Naive B cell (primary cell): ENCODE measurements around the gene CDK5RAP3. TPM values are rescaled to one million over a fixed set of nuclear protein-coding genes. Genes with fewer than 3 reads are reported as not detected.

Experiments
- ATAC-seq, 2 donors: fragments of 150-1000 bp; cut with Tn5 transposase; 2 replicates each; pipeline ENCODE4 v1.10.0; 2021; ENCODE audit warnings: low read depth in 2 of 2, mild to moderate bottlenecking in 2 of 2, moderate library complexity in 2 of 2
- DNase-seq: peaks from one replicate; pipeline ENCODE4 v3.0.0; 2022
- H3K27ac Mint-ChIP-seq, 6 donors: one replicate each; pipeline ENCODE4 v1.8.0; 2020 to 2022; ENCODE audit warnings: mild to moderate bottlenecking in 6 of 6, mixed read lengths in 6 of 6, moderate library complexity in 5 of 6, inconsistent platforms in 2 of 6
- H3K27me3 Mint-ChIP-seq, 3 donors: one replicate each; pipeline ENCODE4 v1.8.0; 2021 to 2022; ENCODE audit warnings: mixed read lengths in 3 of 3, mild to moderate bottlenecking in 1 of 3
- H3K36me3 Mint-ChIP-seq, 2 donors: one replicate each; pipeline ENCODE4 v1.8.0; 2020 to 2022; ENCODE audit warnings: mixed read lengths in 2 of 2, inconsistent platforms in 1 of 2, mild to moderate bottlenecking in 1 of 2
- H3K4me1 Mint-ChIP-seq, 3 donors: one replicate each; pipeline ENCODE4 v1.8.0; 2020 to 2022; ENCODE audit warnings: mixed read lengths in 3 of 3, inconsistent platforms in 1 of 3, mild to moderate bottlenecking in 1 of 3, moderate library complexity in 1 of 3
- H3K4me3 Mint-ChIP-seq, 8 donors: one replicate each; pipeline ENCODE4 v1.8.0; 2020 to 2022; ENCODE audit warnings: mild to moderate bottlenecking in 8 of 8, mixed read lengths in 8 of 8, moderate library complexity in 8 of 8, inconsistent platforms in 2 of 8
- H3K9me3 Mint-ChIP-seq, 7 donors: one replicate each; pipeline ENCODE4 v1.8.0; 2020 to 2022; ENCODE audit warnings: mixed read lengths in 7 of 7, mild to moderate bottlenecking in 5 of 7, inconsistent platforms in 2 of 7, moderate library complexity in 1 of 7
- polyA plus RNA-seq, 6 donors: library from polyadenylated mRNA; unstranded; fragments of 300-500 nt; fragmentation: Illumina TruSeq; gene quantifications; one replicate each; pipeline ENCODE4 v1.2.3, GENCODE V29; 2021; ENCODE audit warnings: low read depth in 6 of 6

Gene CDK5RAP3
- polyA plus RNA-seq, 6 donors from 2014 or later, result 69.7 to 87.5 (median 84.0) TPM

DNA sequence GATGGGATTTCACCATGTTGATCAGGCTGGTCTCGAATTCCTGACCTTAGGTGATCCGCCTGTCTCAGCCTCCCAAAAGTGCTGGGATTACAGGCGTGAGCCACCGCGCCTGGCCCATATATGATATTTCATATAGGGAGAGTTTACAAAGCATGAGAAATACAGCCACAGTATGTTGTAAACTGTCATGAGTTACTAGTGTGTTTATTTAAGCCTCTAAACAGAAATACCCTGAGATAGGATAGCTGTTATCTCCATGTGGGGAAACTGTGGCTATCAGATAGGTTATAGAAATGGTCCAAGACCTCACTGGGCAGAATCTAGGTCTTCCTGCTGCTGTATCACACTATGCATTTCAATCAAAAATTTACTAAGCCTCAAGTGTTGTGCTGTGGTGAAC lies 2.1 kb upstream of the CDK5RAP3 start:
- H3K9me3 Mint-ChIP-seq, result no peaks in the 10 kb centered on the region
- peaks cover 0 to 7% (median 0%) of the 10 kb centered on the region in 3 donors for H3K27me3 Mint-ChIP-seq
- DNase-seq (no peak), ATAC-seq (no peak)
- peak overlapping the region in 2 of 8 donors; percentile 22 to 35 for H3K4me3 Mint-ChIP-seq
- peaks cover 18 to 32% (median 24%) of the 10 kb centered on the region in 3 donors for H3K4me1 Mint-ChIP-seq
- H3K36me3 Mint-ChIP-seq, result peaks cover 0 to 1% of the 10 kb centered on the region in 2 donors
- no peak overlapping the region for H3K27ac Mint-ChIP-seq

DNA sequence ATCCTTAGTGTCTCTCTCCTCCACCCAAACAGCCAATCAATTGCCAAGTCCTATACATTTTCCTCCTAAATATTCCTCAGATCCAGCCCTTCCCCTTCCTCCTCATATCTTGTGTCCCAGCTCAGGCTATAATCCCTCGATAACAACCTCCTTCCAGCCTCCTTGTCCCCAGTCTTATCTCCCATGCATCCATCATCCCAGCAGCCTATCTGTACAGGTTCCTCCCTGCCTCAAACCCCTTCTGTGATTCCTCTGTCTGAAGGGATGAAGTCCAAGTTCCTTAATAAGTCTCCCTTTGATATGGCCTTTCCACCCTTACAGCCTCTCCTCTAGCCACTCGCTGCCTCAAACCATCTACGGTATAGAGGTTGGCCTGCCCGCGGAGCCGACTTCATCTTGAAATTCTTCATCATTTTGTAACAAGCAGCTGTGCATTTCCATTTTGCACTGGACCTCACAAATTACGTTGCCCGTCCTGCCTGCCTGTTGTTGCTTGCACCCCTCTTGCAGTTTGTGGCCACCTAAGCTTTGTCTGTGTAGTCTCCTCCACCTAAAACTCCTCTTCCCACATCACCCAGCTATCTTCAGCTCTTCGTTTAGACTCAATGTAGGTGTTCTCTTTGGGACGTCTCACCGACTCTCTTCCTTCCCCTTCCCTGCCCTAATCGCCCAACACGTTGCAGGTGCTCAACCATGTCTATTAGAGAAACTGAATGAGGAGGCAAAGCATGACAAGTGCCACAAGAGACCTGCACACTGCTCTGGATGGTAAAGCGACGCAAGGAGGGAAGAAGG lies 786 bp upstream of the CDK5RAP3 start:
- ATAC-seq, result no peak
- H3K36me3 Mint-ChIP-seq, result peaks cover 0 to 10% of the 10 kb centered on the region in 2 donors
- H3K9me3 Mint-ChIP-seq, result no peaks in the 10 kb centered on the region

DNA sequence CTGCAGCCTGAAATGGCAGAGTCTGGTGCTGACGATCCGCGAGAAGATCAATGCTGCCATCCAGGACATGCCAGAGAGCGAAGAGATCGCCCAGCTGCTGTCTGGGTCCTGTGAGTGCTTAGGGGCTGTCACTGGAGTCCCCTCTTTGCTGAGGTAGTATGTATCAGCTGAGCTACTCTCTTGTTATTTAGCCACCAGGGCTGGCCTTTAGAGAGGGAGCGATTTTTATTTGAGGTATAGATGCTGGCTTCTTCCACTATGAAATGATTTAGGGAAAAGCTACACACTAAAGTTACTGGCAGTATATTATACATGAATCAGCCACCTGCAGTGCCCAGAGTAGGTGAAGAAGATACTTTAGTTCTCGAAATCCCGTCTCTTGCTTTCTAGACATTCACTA lies 2.6 kb downstream of the CDK5RAP3 start:
- Mint-ChIP-seq H3K4me3 (peak overlapping the region in 2 of 8 donors; percentile 66 to 98), H3K36me3 (peaks cover 6 to 17% of the 10 kb centered on the region in 2 donors), H3K4me1 (peaks cover 21 to 38% (median 24%) of the 10 kb centered on the region in 3 donors), H3K27ac (peak overlapping the region in 2 of 6 donors; percentile 40 to 47), H3K9me3 (no peaks in the 10 kb centered on the region), H3K27me3 (peaks cover 0 to 7% (median 0%) of the 10 kb centered on the region in 3 donors)
- DNase-seq, result no peak
- no peak for ATAC-seq

More for the DNA sequence above, 786 bp upstream of the CDK5RAP3 start:
- peak overlapping the region; percentile 89 to 100 (median 98) for H3K4me3 Mint-ChIP-seq
- no peak for DNase-seq
- peak overlapping the region; percentile 26 to 98 (median 87) for H3K27ac Mint-ChIP-seq
- peaks cover 0 to 7% (median 0%) of the 10 kb centered on the region in 3 donors for H3K27me3 Mint-ChIP-seq
- H3K4me1 Mint-ChIP-seq, result peaks cover 18 to 34% (median 24%) of the 10 kb centered on the region in 3 donors

DNA sequence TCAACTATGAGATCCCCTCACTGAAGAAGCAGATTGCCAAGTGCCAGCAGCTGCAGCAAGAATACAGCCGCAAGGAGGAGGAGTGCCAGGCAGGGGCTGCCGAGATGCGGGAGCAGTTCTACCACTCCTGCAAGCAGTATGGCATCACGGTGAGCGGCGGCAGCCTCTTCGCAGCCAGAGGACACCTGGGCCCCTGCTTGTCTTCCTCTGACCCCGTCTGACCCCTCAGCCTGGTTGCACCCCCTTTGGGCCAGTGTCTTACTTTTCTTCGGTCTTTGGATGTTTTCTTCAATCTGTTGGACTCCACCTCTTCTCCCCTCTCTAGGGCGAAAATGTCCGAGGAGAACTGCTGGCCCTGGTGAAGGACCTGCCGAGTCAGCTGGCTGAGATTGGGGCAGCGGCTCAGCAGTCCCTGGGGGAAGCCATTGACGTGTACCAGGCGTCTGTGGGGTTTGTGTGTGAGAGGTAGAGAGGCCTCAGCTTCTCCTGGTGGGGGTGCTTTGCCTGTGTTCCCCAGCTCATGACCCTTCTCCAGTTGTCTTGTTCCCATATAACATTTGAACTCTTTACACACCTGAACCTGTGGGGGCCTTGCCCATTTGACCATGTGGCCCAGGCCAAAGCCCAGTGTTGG lies 4.4 kb downstream of the CDK5RAP3 start:
- H3K9me3 Mint-ChIP-seq, result no peaks in the 10 kb centered on the region
- peaks cover 14 to 27% of the 10 kb centered on the region in 2 donors for H3K36me3 Mint-ChIP-seq
- H3K27me3 Mint-ChIP-seq, result no peaks in the 10 kb centered on the region
- DNase-seq (no peak), ATAC-seq (no peak)
- H3K4me3 Mint-ChIP-seq, result peak overlapping the region in 2 of 8 donors; percentile 3 to 9
- no peak overlapping the region for H3K27ac Mint-ChIP-seq
- peaks cover 15 to 30% (median 17%) of the 10 kb centered on the region in 3 donors for H3K4me1 Mint-ChIP-seq

DNA sequence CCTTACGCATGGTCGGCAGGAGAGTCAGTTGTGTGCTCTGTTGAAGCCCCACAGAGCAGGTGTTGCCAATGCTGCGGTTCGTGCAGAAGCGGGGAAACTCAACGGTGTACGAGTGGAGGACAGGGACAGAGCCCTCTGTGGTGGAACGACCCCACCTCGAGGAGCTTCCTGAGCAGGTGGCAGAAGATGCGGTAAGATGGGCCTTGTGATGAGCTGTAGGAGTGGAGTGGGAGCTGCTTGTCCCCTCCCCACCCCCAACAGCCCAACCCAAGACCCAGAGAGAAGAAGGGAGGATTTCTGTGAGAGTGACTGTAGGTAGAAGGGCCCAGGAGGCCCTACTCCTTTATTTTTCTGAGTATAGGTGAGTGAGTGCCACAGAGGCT lies 4.9 kb downstream of the CDK5RAP3 start:
- no peak for DNase-seq
- H3K4me3 Mint-ChIP-seq, result peak overlapping the region in 1 of 8 donors; percentile 3
- H3K27ac Mint-ChIP-seq, result no peak overlapping the region
- H3K9me3 Mint-ChIP-seq, result no peaks in the 10 kb centered on the region
- peaks cover 10 to 25% (median 13%) of the 10 kb centered on the region in 3 donors for H3K4me1 Mint-ChIP-seq
- no peak for ATAC-seq
- peaks cover 14 to 27% of the 10 kb centered on the region in 2 donors for H3K36me3 Mint-ChIP-seq
- no peaks in the 10 kb centered on the region for H3K27me3 Mint-ChIP-seq

DNA sequence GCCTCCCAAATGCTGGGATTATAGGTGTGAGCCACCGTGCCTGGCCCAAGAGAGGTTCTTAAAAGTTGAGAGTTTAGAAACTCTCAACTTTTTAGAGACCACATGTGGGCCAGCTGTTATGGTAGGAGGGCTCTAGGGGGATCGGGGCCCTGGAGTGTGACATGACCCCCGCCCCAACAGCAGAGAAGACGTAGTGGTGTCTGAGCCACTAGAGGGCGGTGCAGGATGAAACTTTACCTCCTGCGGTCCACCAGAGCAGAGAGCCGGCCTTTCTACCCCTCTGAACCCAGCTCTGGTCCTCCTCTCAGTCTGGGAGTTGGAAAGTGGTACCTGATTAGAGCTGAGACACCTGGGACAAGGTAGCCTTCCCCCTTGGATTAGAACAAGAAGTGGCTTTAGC lies 7.4 kb downstream of the CDK5RAP3 start:
- Mint-ChIP-seq H3K4me1 (peaks cover 0 to 8% (median 7%) of the 10 kb centered on the region in 3 donors), H3K27ac (peak overlapping the region in 1 of 6 donors; percentile 36), H3K4me3 (no peak overlapping the region), H3K27me3 (no peaks in the 10 kb centered on the region), H3K36me3 (peaks cover 14 to 27% of the 10 kb centered on the region in 2 donors), H3K9me3 (no peaks in the 10 kb centered on the region)
- peak; percentile 78 to 94 for ATAC-seq
- DNase-seq, result peak; percentile 42

DNA sequence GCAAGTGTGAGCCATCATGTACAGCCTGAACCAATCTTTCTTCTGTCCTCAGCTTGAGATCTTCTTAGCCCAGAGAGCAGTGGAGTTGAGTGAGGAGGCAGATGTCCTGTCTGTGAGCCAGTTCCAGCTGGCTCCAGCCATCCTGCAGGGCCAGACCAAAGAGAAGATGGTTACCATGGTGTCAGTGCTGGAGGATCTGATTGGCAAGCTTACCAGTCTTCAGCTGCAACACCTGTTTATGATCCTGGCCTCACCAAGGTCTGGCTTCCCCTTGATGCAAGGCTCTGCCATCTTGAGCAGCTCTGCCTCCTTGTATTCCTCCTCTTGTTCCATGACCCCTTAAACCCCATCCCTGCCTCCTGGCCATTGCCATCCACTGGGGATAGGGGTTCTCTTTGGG lies 9.6 kb downstream of the CDK5RAP3 start:
- ATAC-seq (no peak), DNase-seq (no peak)
- no peaks in the 10 kb centered on the region for H3K27me3 Mint-ChIP-seq
- H3K4me1 Mint-ChIP-seq, result peaks cover 0 to 10% (median 4%) of the 10 kb centered on the region in 3 donors
- H3K9me3 Mint-ChIP-seq, result no peaks in the 10 kb centered on the region
- H3K27ac Mint-ChIP-seq, result no peak overlapping the region
- no peak overlapping the region for H3K4me3 Mint-ChIP-seq
- peaks cover 11 to 15% of the 10 kb centered on the region in 2 donors for H3K36me3 Mint-ChIP-seq

DNA sequence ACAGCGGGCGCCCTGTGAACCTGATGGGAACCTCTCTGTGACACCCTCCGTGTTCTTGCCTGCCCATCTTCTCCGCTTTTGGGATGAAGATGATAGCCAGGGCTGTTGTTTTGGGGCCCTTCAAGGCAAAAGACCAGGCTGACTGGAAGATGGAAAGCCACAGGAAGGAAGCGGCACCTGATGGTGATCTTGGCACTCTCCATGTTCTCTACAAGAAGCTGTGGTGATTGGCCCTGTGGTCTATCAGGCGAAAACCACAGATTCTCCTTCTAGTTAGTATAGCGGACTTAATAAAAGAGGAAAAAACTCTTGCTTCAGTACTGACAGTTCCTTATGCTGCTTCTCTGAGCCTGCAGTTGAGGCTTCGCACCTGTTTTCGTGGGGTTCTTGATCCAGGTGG lies 10.5 kb downstream of the CDK5RAP3 start:
- no peak for ATAC-seq
- Mint-ChIP-seq H3K27me3 (no peaks in the 10 kb centered on the region), H3K27ac (no peak overlapping the region), H3K4me1 (peaks cover 0 to 7% (median 5%) of the 10 kb centered on the region in 3 donors), H3K4me3 (no peak overlapping the region), H3K9me3 (no peaks in the 10 kb centered on the region), H3K36me3 (peaks cover 8 to 10% of the 10 kb centered on the region in 2 donors)
- no peak for DNase-seq

DNA sequence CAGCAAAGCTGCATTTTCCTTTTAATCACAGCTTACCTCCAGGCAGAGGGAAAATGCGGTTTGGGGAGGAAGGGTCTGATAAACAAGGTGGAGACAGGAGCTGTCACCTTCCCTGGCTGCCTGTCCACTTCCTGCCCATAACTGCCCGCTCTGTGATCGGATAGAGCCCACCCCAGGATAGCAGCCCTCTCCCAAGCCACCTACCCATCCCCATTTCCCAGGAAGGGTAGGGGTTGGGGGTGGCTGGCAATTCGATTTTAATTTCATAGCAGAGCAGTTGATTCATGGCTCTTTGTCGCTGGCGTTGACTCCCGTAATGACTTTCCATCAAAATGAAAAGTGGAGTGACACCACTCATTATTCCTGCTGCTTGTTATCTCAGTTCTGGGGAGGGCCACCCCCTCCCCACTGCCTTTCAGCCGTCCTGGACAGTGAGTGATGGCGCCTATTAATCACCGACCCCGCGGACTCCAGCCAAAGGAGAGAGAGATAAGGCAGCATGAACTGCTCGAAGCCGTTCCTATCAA lies 11.2 kb downstream of the CDK5RAP3 start:
- DNase-seq (no peak), ATAC-seq (no peak)
- no peak overlapping the region for H3K27ac Mint-ChIP-seq
- H3K9me3 Mint-ChIP-seq, result no peaks in the 10 kb centered on the region
- no peaks in the 10 kb centered on the region for H3K27me3 Mint-ChIP-seq
- peaks cover 0 to 7% (median 6%) of the 10 kb centered on the region in 3 donors for H3K4me1 Mint-ChIP-seq
- H3K4me3 Mint-ChIP-seq, result no peak overlapping the region
- H3K36me3 Mint-ChIP-seq, result peaks cover 8 to 10% of the 10 kb centered on the region in 2 donors

DNA sequence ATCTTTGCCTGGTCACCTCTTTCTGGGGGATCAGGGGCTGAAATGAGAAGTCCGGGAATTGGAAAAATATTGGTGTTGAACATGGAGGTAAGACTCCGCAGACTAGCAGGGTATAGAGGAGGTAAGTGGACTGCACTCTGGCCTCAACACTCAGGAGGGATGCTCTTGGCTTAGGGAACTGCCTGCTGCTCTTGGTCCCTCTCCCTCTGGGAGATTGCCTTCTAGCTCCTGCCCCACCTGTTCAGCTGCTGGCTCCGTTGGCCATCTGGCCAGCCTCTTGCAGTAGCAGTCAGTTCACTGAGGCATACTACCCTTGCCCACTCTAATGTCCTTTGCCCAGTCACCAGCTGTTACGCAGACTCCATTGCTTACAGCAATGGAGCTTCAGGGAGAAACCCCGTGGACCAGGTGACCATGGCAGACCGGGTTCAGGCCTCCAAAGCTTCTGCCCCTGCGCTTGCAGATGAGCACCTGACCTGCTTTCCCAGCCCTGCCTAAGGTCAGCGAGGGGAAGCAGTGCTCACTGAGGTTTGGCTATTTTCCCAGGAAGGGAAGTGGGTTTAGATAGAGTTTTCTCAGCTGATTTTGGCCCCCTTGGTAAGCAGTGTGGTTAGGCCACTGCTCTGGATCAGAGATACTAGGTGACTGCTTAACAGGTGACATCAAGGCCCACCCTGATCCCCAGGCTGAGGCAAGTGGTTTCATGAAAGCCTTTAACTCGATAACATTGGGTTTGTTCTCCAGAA lies 11.9 kb downstream of the CDK5RAP3 start:
- Mint-ChIP-seq H3K27ac (no peak overlapping the region), H3K36me3 (peaks cover 8 to 10% of the 10 kb centered on the region in 2 donors), H3K9me3 (no peaks in the 10 kb centered on the region), H3K27me3 (no peaks in the 10 kb centered on the region), H3K4me3 (no peak overlapping the region), H3K4me1 (peaks cover 0 to 7% (median 6%) of the 10 kb centered on the region in 3 donors)
- no peak for DNase-seq
- no peak for ATAC-seq

DNA sequence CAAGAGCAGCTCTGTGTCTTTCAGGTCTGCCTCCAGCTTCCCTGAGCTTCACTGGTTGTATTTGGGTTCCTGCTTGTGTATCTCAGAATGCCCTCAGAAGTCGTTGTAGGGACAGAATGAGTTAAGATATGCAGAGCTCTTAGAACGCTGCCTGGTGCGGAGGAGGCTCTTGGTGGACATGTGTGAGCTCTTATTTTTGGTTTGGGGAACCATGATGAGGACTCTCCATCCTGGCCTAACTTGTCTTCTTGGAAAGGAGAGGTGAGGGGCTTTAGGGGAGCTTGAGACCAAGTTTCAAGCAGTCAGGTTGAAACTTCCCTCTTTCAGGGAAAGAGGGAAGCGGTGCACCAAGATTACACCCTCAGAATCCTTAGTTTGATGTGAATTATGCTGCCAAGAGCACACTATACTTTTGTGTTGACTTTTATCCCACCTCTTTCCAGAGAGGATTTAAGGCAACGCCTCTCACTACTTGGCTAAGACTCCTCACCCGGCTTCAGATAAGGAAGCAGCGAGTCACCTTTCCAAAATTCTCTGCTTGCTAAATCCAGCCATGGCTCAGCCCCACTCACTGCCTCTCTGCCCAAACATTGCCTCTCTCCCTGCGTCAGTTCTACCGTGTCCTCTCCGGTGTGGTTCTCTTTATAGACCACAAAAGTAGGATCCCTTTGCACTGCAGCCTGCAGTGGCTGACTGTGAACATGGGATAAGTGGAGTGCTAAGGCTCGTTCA lies 12.7 kb downstream of the CDK5RAP3 start:
- H3K36me3 Mint-ChIP-seq, result peaks cover 8 to 10% of the 10 kb centered on the region in 2 donors
- no peak for ATAC-seq

DNA sequence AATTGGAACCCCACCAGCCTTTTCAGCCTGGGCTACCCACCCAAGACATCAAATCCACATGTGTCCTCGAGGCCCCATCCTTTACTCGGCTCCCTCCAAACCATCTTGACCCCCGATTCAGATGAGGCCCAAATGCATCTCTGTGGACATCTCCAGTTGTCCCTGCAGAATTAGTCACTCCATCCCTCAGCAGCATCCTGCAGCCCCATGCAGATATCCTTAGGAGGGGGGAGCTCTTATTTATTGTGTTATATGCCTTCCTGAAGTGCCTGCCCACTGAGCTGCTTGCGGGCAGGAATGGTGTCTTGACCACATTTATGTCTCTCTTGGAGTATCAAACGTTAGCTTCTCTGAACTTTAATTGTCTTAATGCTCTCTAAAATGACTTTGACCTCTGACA lies 15.6 kb downstream of the CDK5RAP3 start:
- no peaks in the 10 kb centered on the region for H3K27me3 Mint-ChIP-seq
- H3K9me3 Mint-ChIP-seq, result no peaks in the 10 kb centered on the region
- H3K36me3 Mint-ChIP-seq, result no peaks in the 10 kb centered on the region
- H3K27ac Mint-ChIP-seq, result peak overlapping the region in 1 of 6 donors; percentile 70
- ATAC-seq, result no peak
- H3K4me3 Mint-ChIP-seq, result no peak overlapping the region
- no peak for DNase-seq
- peaks cover 0 to 3% (median 2%) of the 10 kb centered on the region in 3 donors for H3K4me1 Mint-ChIP-seq

More for the DNA sequence above, 12.7 kb downstream of the CDK5RAP3 start:
- no peak for DNase-seq
- peaks cover 0 to 7% (median 2%) of the 10 kb centered on the region in 3 donors for H3K4me1 Mint-ChIP-seq
- H3K9me3 Mint-ChIP-seq, result no peaks in the 10 kb centered on the region
- peak overlapping the region in 3 of 6 donors; percentile 51 to 87 (median 74) for H3K27ac Mint-ChIP-seq
- no peak overlapping the region for H3K4me3 Mint-ChIP-seq
- H3K27me3 Mint-ChIP-seq, result no peaks in the 10 kb centered on the region
